K562 (cell line): ENCODE results near the gene ABT1. TPM values are rescaled to one million over a fixed set of nuclear protein-coding genes. Genes with fewer than 3 reads are reported as not detected.
A peak's percentile ranks its signal among the peaks of the same experiment; 100 is the strongest.

Source experiments
- BRF1 ChIP-seq: IDR thresholded peaks from 3 replicates; pipeline ENCODE4 v1.6.1; 2011; ENCODE audit warnings: borderline replicate concordance, mild to moderate bottlenecking; ENCODE audit not compliant: insufficient read length; ENCODE audit errors: extremely low read depth
- CBX2 ChIP-seq: fragments of 200-600 bp; sonication (generic); IDR thresholded peaks from one replicate; pipeline ENCODE4 v1.6.1; 2012; ENCODE audit warnings: mild to moderate bottlenecking, low read length, inconsistent platforms; ENCODE audit not compliant: insufficient read depth, poor library complexity, severe bottlenecking
- CBX5 ChIP-seq: IDR thresholded peaks from 2 replicates; pipeline ENCODE4 v1.6.1; 2014; ENCODE audit warnings: low read depth, borderline replicate concordance
- ELF4 ChIP-seq: fragments of 450-650 bp; formaldehyde crosslinking; IDR thresholded peaks from 2 replicates; pipeline ENCODE4 v1.4.0; 2022; ENCODE audit warnings: missing genetic modification characterization
- GATAD2B ChIP-seq: fragments of 450-650 bp; IDR thresholded peaks from 2 replicates; pipeline ENCODE4 v1.6.1; 2017; ENCODE audit warnings: mild to moderate bottlenecking, borderline replicate concordance
- MECOM ChIP-seq: fragments of 250-450 bp; sonication (Bioruptor Pico); IDR thresholded peaks from 2 replicates; pipeline ENCODE4 v1.8.0; 2022; ENCODE audit warnings: inconsistent platforms
- NFE2L1 ChIP-seq: fragments of 450-650 bp; IDR thresholded peaks from 2 replicates; pipeline ENCODE4 v1.6.1; 2016; ENCODE audit warnings: missing genetic modification characterization, low read depth, mild to moderate bottlenecking, missing compliant biosample characterization, moderate library complexity, borderline replicate concordance
- TOE1 ChIP-seq, 2 experiments: fragments of 450-650 bp in 1 of 2; sonication (generic) in 1 of 2; formaldehyde crosslinking in 1 of 2; IDR thresholded peaks; 2 replicates each; pipeline versions ENCODE4 v1.7.1 to v1.8.0; 2016 to 2022; ENCODE audit warnings: borderline replicate concordance in 2 of 2, mild to moderate bottlenecking in 2 of 2, antibody characterized with exemption in 1 of 2, inconsistent platforms in 1 of 2, low read depth in 1 of 2, missing genetic modification reagents in 1 of 2, moderate library complexity in 1 of 2
- ZNF165 ChIP-seq: fragments of 250-450 bp; sonication (Bioruptor Pico); IDR thresholded peaks from 2 replicates; pipeline ENCODE4 v1.4.0; 2020; ENCODE audit warnings: borderline replicate concordance
- ZNF23 ChIP-seq: fragments of 250-450 bp; sonication (Bioruptor Pico); IDR thresholded peaks from 2 replicates; pipeline ENCODE4 v1.4.0; 2020; ENCODE audit warnings: mild to moderate bottlenecking
- ZNF77 ChIP-seq: fragments of 250-450 bp; sonication (Bioruptor Pico); IDR thresholded peaks from 2 replicates; pipeline ENCODE4 v1.5.0; 2020
- ZSCAN32 ChIP-seq: fragments of 450-650 bp; formaldehyde crosslinking; IDR thresholded peaks from 2 replicates; pipeline ENCODE4 v1.4.0; 2020; ENCODE audit warnings: mild to moderate bottlenecking, moderate library complexity
- polyA plus RNA-seq, 8 experiments: library from polyadenylated mRNA; depleted of rRNA in 4 of 8; stranded (reverse) in 5 of 8; unstranded in 3 of 8; fragments of >200 nt; fragmentation: Nextera tagmentation in 2 of 8; fragmentation: Illumina TruSeq in 1 of 8; extraction: Ambion mirVana in 2 of 8; extraction: Trizol in 1 of 8; gene quantifications; 2 replicates each; pipeline versions ENCODE4 v1.2.1 to v1.2.3, GENCODE V29; 2011 to 2014; ENCODE audit warnings: inconsistent platforms in 1 of 8, missing spikeins in 1 of 8
- total RNA-seq, 7 experiments: library from RNA; depleted of rRNA in 6 of 7; stranded (reverse); fragments of >200 nt in 6 of 7; fragmentation: Illumina TruSeq in 2 of 7; extraction: Trizol in 2 of 7; gene quantifications; 2 replicates each; pipeline versions ENCODE4 v1.2.1 to v1.2.3, GENCODE V29; 2011 to 2021; ENCODE audit warnings: low replicate concordance in 1 of 7
- TF ChIP-seq, protein P1 (sequence below), 2 experiments: fragments of 450-650 bp in 1 of 2; IDR thresholded peaks; 2 replicates each; pipeline ENCODE4 v1.6.1; 2011 to 2017; ENCODE audit warnings: low read depth in 2 of 2, antibody characterized with exemption in 1 of 2, borderline replicate concordance in 1 of 2, low read length in 1 of 2, mild to moderate bottlenecking in 1 of 2, mixed read lengths in 1 of 2; ENCODE audit not compliant: control insufficient read depth in 1 of 2
- TF ChIP-seq, protein P2 (sequence below): fragments of 450-650 bp; IDR thresholded peaks from 2 replicates; pipeline ENCODE4 v1.6.1; 2014; ENCODE audit warnings: low read depth, mild to moderate bottlenecking, moderate library complexity, borderline replicate concordance
- TF ChIP-seq, protein P3 (sequence below): fragments of 450-650 bp; formaldehyde crosslinking; IDR thresholded peaks from 2 replicates; pipeline ENCODE4 v1.4.0; 2022; ENCODE audit warnings: missing genetic modification characterization
- TF ChIP-seq, protein P4 (sequence below): sonication (generic); formaldehyde crosslinking; IDR thresholded peaks from 2 replicates; pipeline ENCODE4 v1.5.0; 2020; ENCODE audit warnings: missing genetic modification reagents
- TF ChIP-seq, protein P5 (sequence below): fragments of 200-800 bp; sonication (Bioruptor generic); IDR thresholded peaks from 2 replicates; pipeline ENCODE4 v1.6.1; 2017; ENCODE audit warnings: missing genetic modification characterization, missing compliant biosample characterization

Gene ABT1
- total and polyA plus RNA-seq, 9 of the 15 experiments (the other 6 are each of a cell fraction or from before 2014, with no cell fraction given), result 8.8 to 52.7 (median 40.7) TPM

DNA sequence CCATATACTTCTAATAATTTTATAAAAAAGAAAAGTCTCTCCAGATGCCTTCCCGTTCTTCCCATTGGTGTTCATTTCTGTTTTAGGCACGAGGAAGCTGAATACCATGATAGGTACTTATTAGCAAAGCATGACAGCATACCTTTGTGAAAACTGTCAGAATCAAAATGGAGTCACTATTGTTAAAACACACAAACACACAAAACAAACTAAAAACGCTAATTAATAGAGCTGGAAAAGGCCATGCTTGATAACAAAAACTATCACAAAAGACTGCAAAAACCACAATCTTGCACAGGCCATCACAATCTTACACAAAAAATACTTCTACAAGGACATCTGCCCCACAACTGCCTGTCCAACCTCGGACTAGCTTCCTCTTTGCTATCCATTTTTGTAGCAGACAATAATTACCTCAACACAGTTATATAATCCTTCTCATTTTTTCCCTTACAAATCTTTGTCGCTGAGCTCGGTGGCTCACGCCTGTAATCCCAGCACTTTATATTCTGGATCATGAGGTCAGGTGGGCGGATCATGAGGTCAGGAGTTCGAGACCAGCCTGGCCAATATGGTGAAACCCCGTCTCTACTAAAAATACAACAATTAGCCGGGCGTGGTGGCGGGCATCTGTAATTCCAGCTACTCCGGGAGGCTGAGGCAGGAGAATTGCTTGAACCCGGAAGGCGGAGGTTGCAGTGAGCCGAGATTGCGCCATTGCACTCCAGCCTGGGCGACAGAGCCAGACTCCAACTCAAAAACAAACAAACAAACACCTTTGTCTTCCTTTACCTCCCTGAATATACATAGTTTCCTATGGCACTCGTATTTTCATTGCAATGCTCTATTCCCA, 3.2 kb upstream of the ABT1 start (continued):
- TF ChIP-seq, protein P1, sequence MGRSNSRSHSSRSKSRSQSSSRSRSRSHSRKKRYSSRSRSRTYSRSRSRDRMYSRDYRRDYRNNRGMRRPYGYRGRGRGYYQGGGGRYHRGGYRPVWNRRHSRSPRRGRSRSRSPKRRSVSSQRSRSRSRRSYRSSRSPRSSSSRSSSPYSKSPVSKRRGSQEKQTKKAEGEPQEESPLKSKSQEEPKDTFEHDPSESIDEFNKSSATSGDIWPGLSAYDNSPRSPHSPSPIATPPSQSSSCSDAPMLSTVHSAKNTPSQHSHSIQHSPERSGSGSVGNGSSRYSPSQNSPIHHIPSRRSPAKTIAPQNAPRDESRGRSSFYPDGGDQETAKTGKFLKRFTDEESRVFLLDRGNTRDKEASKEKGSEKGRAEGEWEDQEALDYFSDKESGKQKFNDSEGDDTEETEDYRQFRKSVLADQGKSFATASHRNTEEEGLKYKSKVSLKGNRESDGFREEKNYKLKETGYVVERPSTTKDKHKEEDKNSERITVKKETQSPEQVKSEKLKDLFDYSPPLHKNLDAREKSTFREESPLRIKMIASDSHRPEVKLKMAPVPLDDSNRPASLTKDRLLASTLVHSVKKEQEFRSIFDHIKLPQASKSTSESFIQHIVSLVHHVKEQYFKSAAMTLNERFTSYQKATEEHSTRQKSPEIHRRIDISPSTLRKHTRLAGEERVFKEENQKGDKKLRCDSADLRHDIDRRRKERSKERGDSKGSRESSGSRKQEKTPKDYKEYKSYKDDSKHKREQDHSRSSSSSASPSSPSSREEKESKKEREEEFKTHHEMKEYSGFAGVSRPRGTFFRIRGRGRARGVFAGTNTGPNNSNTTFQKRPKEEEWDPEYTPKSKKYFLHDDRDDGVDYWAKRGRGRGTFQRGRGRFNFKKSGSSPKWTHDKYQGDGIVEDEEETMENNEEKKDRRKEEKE (IDR thresholded peaks at IDR 0.05; ENCODE audit: borderline replicate concordance in 1 of 2, control insufficient read depth in 1 of 2, low read depth in 2 of 2, low read length in 1 of 2), result no peak
- no peak for TF ChIP-seq ZSCAN32
- TF ChIP-seq, protein P2, sequence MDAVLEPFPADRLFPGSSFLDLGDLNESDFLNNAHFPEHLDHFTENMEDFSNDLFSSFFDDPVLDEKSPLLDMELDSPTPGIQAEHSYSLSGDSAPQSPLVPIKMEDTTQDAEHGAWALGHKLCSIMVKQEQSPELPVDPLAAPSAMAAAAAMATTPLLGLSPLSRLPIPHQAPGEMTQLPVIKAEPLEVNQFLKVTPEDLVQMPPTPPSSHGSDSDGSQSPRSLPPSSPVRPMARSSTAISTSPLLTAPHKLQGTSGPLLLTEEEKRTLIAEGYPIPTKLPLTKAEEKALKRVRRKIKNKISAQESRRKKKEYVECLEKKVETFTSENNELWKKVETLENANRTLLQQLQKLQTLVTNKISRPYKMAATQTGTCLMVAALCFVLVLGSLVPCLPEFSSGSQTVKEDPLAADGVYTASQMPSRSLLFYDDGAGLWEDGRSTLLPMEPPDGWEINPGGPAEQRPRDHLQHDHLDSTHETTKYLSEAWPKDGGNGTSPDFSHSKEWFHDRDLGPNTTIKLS, result no peak
- TF ChIP-seq, protein P3, sequence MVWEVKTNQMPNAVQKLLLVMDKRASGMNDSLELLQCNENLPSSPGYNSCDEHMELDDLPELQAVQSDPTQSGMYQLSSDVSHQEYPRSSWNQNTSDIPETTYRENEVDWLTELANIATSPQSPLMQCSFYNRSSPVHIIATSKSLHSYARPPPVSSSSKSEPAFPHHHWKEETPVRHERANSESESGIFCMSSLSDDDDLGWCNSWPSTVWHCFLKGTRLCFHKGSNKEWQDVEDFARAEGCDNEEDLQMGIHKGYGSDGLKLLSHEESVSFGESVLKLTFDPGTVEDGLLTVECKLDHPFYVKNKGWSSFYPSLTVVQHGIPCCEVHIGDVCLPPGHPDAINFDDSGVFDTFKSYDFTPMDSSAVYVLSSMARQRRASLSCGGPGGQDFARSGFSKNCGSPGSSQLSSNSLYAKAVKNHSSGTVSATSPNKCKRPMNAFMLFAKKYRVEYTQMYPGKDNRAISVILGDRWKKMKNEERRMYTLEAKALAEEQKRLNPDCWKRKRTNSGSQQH (CRISPR knock-in tag), result peak; percentile 56; the same call in 1 of the 2 replicates
- 0 out of 2 replicates have a peak, but pooled peaks have one; percentile 62 for TF ChIP-seq ELF4 (CRISPR knock-in tag)
- TF ChIP-seq CBX5, result no peak
- no peak for TF ChIP-seq CBX2
- TF ChIP-seq NFE2L1 (tag), result no peak
- peak; percentile 72 for TF ChIP-seq MECOM (CRISPR knock-in tag)
- TF ChIP-seq, protein P4, sequence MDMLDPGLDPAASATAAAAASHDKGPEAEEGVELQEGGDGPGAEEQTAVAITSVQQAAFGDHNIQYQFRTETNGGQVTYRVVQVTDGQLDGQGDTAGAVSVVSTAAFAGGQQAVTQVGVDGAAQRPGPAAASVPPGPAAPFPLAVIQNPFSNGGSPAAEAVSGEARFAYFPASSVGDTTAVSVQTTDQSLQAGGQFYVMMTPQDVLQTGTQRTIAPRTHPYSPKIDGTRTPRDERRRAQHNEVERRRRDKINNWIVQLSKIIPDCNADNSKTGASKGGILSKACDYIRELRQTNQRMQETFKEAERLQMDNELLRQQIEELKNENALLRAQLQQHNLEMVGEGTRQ (CRISPR knock-in tag), result no peak
- TF ChIP-seq, protein P5, sequence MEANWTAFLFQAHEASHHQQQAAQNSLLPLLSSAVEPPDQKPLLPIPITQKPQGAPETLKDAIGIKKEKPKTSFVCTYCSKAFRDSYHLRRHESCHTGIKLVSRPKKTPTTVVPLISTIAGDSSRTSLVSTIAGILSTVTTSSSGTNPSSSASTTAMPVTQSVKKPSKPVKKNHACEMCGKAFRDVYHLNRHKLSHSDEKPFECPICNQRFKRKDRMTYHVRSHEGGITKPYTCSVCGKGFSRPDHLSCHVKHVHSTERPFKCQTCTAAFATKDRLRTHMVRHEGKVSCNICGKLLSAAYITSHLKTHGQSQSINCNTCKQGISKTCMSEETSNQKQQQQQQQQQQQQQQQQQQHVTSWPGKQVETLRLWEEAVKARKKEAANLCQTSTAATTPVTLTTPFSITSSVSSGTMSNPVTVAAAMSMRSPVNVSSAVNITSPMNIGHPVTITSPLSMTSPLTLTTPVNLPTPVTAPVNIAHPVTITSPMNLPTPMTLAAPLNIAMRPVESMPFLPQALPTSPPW (CRISPR knock-in tag), result no peak
- no peak for TF ChIP-seq ZNF165
- no peak for TF ChIP-seq ZNF77 (CRISPR knock-in tag)
- TF ChIP-seq BRF1, result no peak
- TF ChIP-seq GATAD2B, result no peak
- TF ChIP-seq TOE1 (IDR thresholded peaks at IDR 0.05; ENCODE audit: borderline replicate concordance), result peak; percentile 67; the same call in 1 of the 2 replicates
- no peak for TF ChIP-seq TOE1 (CRISPR knock-in tag; IDR thresholded peaks at IDR 0.05; ENCODE audit: borderline replicate concordance, low read depth)
- TF ChIP-seq ZNF23, result no peak
